PC-3 (cell line): ENCODE measurements around the gene IFTAP.

Experiments used
- EZH2 ChIP-seq: fragments of 300-600 bp; sonication (generic); IDR thresholded peaks from one replicate; pipeline ENCODE4 v1.6.1; 2017; ENCODE audit warnings: antibody characterized with exemption, mild to moderate bottlenecking, low read length; ENCODE audit not compliant: unreplicated experiment
- EZH2phosphoT487 ChIP-seq: fragments of 300-600 bp; sonication (generic); IDR thresholded peaks from 2 replicates; pipeline ENCODE4 v1.6.1; 2018; ENCODE audit warnings: mild to moderate bottlenecking, antibody characterized with exemption, low read length, borderline replicate concordance
- TF ChIP-seq, protein P1 (sequence below): fragments of 300-600 bp; sonication (generic); conservative IDR thresholded peaks from 2 replicates; pipeline ENCODE4 v1.5.1; 2017; ENCODE audit warnings: antibody characterized with exemption, low read depth, mild to moderate bottlenecking, low read length

DNA sequence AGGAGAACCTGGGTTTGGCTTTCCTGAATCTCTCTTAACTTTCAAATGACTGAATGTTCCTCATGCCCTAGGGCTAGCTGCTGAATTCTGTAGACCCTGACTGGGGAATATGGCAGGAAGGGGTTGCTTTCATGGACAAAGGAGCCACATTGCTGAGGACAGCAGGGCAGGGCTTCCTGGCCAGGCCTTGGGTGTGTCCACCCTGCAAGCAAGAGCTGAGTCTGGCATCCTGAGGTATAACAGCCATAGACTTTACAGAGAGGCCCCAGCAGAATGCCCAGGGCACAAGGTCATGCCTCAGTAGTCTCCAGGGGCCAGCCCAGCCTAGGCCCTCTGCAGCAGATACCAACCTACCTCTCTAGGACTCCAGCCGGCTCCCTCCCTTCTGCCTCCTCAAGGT, 105.9 kb downstream of the IFTAP start:
- TF ChIP-seq, protein P1, sequence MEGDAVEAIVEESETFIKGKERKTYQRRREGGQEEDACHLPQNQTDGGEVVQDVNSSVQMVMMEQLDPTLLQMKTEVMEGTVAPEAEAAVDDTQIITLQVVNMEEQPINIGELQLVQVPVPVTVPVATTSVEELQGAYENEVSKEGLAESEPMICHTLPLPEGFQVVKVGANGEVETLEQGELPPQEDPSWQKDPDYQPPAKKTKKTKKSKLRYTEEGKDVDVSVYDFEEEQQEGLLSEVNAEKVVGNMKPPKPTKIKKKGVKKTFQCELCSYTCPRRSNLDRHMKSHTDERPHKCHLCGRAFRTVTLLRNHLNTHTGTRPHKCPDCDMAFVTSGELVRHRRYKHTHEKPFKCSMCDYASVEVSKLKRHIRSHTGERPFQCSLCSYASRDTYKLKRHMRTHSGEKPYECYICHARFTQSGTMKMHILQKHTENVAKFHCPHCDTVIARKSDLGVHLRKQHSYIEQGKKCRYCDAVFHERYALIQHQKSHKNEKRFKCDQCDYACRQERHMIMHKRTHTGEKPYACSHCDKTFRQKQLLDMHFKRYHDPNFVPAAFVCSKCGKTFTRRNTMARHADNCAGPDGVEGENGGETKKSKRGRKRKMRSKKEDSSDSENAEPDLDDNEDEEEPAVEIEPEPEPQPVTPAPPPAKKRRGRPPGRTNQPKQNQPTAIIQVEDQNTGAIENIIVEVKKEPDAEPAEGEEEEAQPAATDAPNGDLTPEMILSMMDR = no peak
- TF ChIP-seq EZH2phosphoT487 (no peak), EZH2 (no peak)
